ENCODE measurements around the gene PEX26.
"Not testable (repeated sequence)": the region's sequence is repeated elsewhere in the genome, so short reads cannot be mapped to it uniquely, and the experiment has no call there.

PEX26 gene

GRCh38 chr22:18077639-18078328 lies at the start of gene PEX26:
Gene PEX26, plus strand, starts transcription at chr22:18077990. Its CDS starts 387 bp downstream, at chr22:18078377.
- peak; percentile 80 for DNase-seq (ENCODE audit: low read depth)

GRCh38 chr22:18028817-18029527 lies 48.8 kb upstream of the PEX26 start:
- DNase-seq (ENCODE audit: low read depth): no peak

- no peak for DNase-seq (ENCODE audit: low read depth)
Measured at GRCh38 chr22:18029686-18030267, 48.0 kb upstream of the PEX26 start.

- DNase-seq (ENCODE audit: low read depth): peak; percentile 96
Measured at GRCh38 chr22:18031695-18032454, 45.9 kb upstream of the PEX26 start.

GRCh38 chr22:18032455-18033101 lies 45.2 kb upstream of the PEX26 start:
- DNase-seq (ENCODE audit: low read depth): peak; percentile 91

GRCh38 chr22:18033204-18033998 lies 44.4 kb upstream of the PEX26 start:
- DNase-seq (ENCODE audit: low read depth): no peak

- DNase-seq (ENCODE audit: low read depth): no peak
Measured at GRCh38 chr22:18034076-18034475, 43.7 kb upstream of the PEX26 start.

- DNase-seq (ENCODE audit: low read depth): no peak
Measured at GRCh38 chr22:18035751-18036150, 42.0 kb upstream of the PEX26 start.

- not testable (repeated sequence) for DNase-seq (ENCODE audit: low read depth)
Measured at GRCh38 chr22:18040898-18041297, 36.9 kb upstream of the PEX26 start.

- no peak for DNase-seq (ENCODE audit: low read depth)
Measured at GRCh38 chr22:18042685-18043084, 35.1 kb upstream of the PEX26 start.

- no peak for DNase-seq (ENCODE audit: low read depth)
Measured at GRCh38 chr22:18044548-18045271, 33.1 kb upstream of the PEX26 start.

GRCh38 chr22:18045794-18046193 lies 32.0 kb upstream of the PEX26 start:
- no peak for DNase-seq (ENCODE audit: low read depth)

- no peak for DNase-seq (ENCODE audit: low read depth)
Measured at GRCh38 chr22:18048041-18048440, 29.7 kb upstream of the PEX26 start.

- DNase-seq (ENCODE audit: low read depth): no peak
Measured at GRCh38 chr22:18048441-18048898, 29.3 kb upstream of the PEX26 start.

GRCh38 chr22:18050065-18050464 lies 27.7 kb upstream of the PEX26 start:
- DNase-seq (ENCODE audit: low read depth): no peak

GRCh38 chr22:18051113-18051512 lies 26.7 kb upstream of the PEX26 start:
- not testable (repeated sequence) for DNase-seq (ENCODE audit: low read depth)

- not testable (repeated sequence) for DNase-seq (ENCODE audit: low read depth)
Measured at GRCh38 chr22:18053216-18053946, 24.4 kb upstream of the PEX26 start.

GRCh38 chr22:18055619-18056160 lies 22.1 kb upstream of the PEX26 start:
- no peak for DNase-seq (ENCODE audit: low read depth)

GRCh38 chr22:18056161-18056666 lies 21.6 kb upstream of the PEX26 start:
- DNase-seq (ENCODE audit: low read depth): no peak

All from HS-27A (cell line).